Peyer's patch (tissue), 4 donors: ENCODE results near the gene MRPL12.

ENCODE experiments used
- POLR2A ChIP-seq, 2 donors: fragments of 450-650 bp; IDR thresholded peaks; one replicate each; pipeline ENCODE4 v1.5.1; 2017; ENCODE audit warnings: antibody characterized with exemption in 2 of 2, mild to moderate bottlenecking in 2 of 2, moderate library complexity in 2 of 2
- TF ChIP-seq, protein P1 (sequence below), 6 experiments: fragments of 450-650 bp in 4 of 6; fragments of 200-600 bp in 2 of 6; sonication (generic) in 1 of 6; IDR thresholded peaks; one replicate each; pipeline ENCODE4 v1.5.1; 2017 to 2019; ENCODE audit warnings: antibody characterized with exemption in 6 of 6, mild to moderate bottlenecking in 3 of 6, moderate library complexity in 1 of 6

DNA sequence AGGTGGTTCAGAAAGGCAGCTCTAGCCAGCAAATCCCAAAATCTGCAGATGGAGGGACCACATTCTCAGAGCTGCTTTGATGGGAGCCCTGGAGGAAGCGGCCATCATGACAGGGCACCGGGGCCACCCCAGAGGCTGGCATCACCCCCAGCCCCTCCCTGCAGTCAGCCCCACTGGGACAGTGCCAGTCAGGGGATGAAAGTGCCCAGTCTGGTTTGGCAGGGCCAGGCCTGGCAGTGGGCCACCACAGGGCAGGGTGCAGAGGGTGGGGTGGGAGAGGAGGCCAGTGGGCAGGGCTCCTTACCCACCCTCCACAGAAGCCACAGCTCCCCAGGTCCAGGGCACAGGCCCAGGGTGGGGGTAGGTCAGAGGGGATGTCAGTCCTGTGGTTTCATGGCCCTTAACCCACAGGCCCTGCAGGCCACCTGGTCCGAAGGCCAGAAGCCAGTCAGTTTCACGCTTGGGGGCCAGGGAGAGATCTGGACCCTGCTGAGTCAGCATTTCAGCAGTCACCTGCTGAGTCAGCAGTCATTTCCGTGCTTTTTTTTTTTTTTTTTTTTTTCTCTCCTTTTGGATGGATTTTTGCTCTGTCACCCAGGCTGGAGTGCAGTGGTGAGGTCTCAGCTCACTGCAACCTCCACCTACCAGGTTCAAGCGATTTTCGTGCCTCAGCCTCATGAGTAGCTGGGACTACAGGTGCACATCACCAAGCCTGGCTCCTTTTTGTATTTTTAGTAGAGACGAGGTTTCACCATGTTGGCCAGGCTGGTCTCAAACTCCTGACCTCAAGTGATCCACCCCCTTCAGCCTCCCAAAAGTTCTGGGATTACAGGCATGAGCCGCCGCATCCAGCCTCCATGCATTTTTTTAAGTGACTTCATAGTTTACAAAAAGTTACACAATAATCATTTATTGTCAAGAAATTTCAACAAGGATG, 19.3 kb downstream of the MRPL12 start:
- no peak for TF ChIP-seq POLR2A (IDR thresholded peaks at IDR 0.05)
- TF ChIP-seq, protein P1, sequence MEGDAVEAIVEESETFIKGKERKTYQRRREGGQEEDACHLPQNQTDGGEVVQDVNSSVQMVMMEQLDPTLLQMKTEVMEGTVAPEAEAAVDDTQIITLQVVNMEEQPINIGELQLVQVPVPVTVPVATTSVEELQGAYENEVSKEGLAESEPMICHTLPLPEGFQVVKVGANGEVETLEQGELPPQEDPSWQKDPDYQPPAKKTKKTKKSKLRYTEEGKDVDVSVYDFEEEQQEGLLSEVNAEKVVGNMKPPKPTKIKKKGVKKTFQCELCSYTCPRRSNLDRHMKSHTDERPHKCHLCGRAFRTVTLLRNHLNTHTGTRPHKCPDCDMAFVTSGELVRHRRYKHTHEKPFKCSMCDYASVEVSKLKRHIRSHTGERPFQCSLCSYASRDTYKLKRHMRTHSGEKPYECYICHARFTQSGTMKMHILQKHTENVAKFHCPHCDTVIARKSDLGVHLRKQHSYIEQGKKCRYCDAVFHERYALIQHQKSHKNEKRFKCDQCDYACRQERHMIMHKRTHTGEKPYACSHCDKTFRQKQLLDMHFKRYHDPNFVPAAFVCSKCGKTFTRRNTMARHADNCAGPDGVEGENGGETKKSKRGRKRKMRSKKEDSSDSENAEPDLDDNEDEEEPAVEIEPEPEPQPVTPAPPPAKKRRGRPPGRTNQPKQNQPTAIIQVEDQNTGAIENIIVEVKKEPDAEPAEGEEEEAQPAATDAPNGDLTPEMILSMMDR (IDR thresholded peaks at IDR 0.05) = no peak
